ENCODE measurements around the gene KCTD19.

Gene KCTD19

DNA sequence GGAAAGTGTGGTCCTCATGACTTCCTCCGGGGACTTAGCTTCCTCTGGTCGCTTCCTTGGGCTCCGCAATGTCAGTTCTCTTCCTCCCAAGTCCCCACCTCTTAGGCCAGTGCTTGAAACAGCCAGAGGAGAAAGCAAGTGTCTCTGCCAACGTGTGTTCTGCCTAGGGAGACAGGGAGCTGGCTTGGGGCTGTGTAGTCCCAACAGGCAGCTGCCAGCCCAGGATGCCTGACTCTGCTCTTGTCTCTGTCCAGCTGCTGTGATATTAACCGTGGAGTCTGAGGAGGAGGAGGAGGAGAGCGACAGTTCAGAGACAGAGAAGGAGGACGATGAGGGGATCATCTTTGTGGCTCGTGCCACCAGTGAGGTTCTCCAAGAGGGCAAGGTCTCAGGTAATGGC is 60.7 kb downstream of the KCTD19 start:
- TF ChIP-seq MAX (IDR thresholded peaks at IDR 0.05), result no peak

DNA sequence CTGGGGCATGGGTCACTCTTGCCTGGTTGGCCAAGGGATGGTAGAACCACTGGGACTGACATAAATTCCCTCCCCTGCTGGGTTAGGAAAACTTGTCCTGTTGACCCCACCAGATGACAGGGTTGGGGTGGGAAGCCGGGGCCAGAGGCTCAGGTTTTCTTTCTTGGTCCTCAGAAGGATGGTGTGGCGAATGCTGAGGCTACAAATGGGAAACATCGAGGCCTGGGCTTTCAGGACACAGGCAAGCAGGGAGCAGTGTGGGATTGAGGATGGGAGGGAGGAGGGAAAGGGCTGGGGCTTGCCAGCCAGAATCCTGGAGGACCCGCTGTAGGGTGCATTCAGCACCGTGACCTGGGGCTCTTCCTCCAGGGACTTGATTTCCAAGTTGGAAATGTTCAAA is 61.7 kb downstream of the KCTD19 start:
- TF ChIP-seq REST (IDR thresholded peaks at IDR 0.05; ENCODE audit: low read depth) (no peak), ZBTB7A (IDR thresholded peaks at IDR 0.05; ENCODE audit: low read depth) (no peak), TEAD4 (IDR thresholded peaks at IDR 0.05) (no peak), CEBPB (IDR thresholded peaks at IDR 0.05) (no peak), NFIC (IDR thresholded peaks at IDR 0.05) (no peak), TCF12 (IDR thresholded peaks at IDR 0.05; ENCODE audit: low read depth) (no peak), MAX (IDR thresholded peaks at IDR 0.05) (no peak), EGR1 (IDR thresholded peaks at IDR 0.05) (no peak)

GRCh38 chr16:67264277-67264676 is 62.3 kb downstream of the KCTD19 start:
- no peak for TF ChIP-seq NFIC (IDR thresholded peaks at IDR 0.05)
- no peak for TF ChIP-seq USF1 (IDR thresholded peaks at IDR 0.05)
- no peak for TF ChIP-seq REST (IDR thresholded peaks at IDR 0.05; ENCODE audit: low read depth)
- TF ChIP-seq MAX (IDR thresholded peaks at IDR 0.05), result no peak
- no peak for TF ChIP-seq FOXM1 (IDR thresholded peaks at IDR 0.05; ENCODE audit: borderline replicate concordance, low read depth)
- TF ChIP-seq EGR1 (IDR thresholded peaks at IDR 0.05), result no peak
- TF ChIP-seq TEAD4 (IDR thresholded peaks at IDR 0.05), result no peak
- TF ChIP-seq YY1 (IDR thresholded peaks at IDR 0.05; ENCODE audit: low read depth), result no peak
- no peak for TF ChIP-seq RAD21 (IDR thresholded peaks at IDR 0.05; ENCODE audit: low read depth)

DNA sequence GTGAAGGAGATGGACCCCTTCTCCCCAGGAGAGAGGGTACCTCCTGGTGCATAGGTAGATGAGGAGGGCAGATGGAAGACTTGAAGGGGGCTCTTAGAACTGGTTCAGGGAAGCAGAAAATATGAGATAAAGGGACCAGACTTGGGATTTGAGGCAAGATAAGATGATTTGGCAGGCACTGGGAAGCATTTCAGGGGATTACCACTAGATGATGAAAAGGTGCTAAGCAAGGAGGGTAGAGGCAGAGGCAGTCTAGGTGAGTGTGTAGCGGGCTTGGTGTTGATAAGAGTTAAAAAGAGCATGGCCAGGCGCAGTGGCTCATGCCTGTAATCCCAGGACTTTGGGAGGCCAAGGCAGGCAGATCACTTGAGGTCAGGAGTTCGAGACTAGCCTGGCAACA is 63.3 kb downstream of the KCTD19 start:
- TF ChIP-seq TCF12 (IDR thresholded peaks at IDR 0.05; ENCODE audit: low read depth) (no peak), TAF1 (IDR thresholded peaks at IDR 0.05; ENCODE audit: low read depth) (no peak), TEAD4 (IDR thresholded peaks at IDR 0.05) (no peak), NFIC (IDR thresholded peaks at IDR 0.05) (no peak)

DNA sequence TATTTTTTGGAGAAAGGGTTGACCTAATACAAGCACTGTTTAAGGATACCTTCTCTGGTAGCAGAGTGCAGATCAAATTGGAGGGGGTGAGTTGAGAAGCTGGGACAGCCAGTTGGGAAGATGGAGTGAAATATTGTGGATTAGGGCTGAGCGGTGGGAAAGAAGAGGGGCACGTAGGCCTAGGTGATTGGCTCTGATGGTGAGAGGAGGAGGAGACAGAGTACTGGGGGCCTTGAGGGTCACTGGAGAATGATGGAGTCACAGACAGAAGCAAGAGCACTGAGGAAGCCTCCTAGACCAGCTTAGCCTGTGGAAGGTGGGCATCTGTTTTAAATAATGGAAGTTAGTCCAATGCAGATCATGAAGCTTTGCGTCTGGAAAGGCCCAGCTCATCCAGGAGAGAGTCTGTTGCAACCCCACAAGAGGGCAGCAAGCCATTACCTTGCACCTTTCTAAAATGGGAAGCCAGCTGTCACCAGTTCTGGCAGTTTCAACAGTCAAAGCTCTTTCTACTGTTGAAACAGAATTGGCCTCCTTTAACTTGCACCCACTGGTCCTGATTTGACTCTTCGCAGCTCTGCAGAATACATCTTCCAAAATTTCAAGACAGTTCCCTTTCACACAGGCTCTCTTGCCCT is 66.0 kb downstream of the KCTD19 start:
- TF ChIP-seq TAF1 (IDR thresholded peaks at IDR 0.05; ENCODE audit: low read depth) (no peak), RAD21 (IDR thresholded peaks at IDR 0.05; ENCODE audit: low read depth) (peak; percentile 87)

- no peak for TF ChIP-seq TCF12 (IDR thresholded peaks at IDR 0.05; ENCODE audit: low read depth)
- TF ChIP-seq CEBPB (IDR thresholded peaks at IDR 0.05), result no peak
- TF ChIP-seq TAF1 (IDR thresholded peaks at IDR 0.05; ENCODE audit: low read depth), result no peak
- TF ChIP-seq EP300 (IDR thresholded peaks at IDR 0.05; ENCODE audit: borderline replicate concordance), result no peak
Measured at GRCh38 chr16:67259705-67260104, 66.8 kb downstream of the KCTD19 start.

- TF ChIP-seq CEBPB (IDR thresholded peaks at IDR 0.05) (no peak), TCF12 (IDR thresholded peaks at IDR 0.05; ENCODE audit: low read depth) (no peak), YY1 (IDR thresholded peaks at IDR 0.05; ENCODE audit: low read depth) (no peak), MAX (IDR thresholded peaks at IDR 0.05) (no peak), EP300 (IDR thresholded peaks at IDR 0.05; ENCODE audit: borderline replicate concordance) (no peak), TEAD4 (IDR thresholded peaks at IDR 0.05) (no peak), EGR1 (IDR thresholded peaks at IDR 0.05) (no peak), USF1 (IDR thresholded peaks at IDR 0.05) (no peak), FOXM1 (IDR thresholded peaks at IDR 0.05; ENCODE audit: borderline replicate concordance, low read depth) (no peak), NFIC (IDR thresholded peaks at IDR 0.05) (no peak)
Measured at GRCh38 chr16:67258161-67258835, 68.2 kb downstream of the KCTD19 start.

Measured in Ishikawa (cell line).